GM12865 (cell line): ENCODE measurements around the gene LSR.

Source experiments
- DNase-seq: peaks from one replicate; pipeline ENCODE4 v3.0.0; 2010; ENCODE audit warnings: low read depth
- H3K4me3 ChIP-seq: 2 replicates; pipeline ENCODE4 v1.5.1; 2011; ENCODE audit warnings: mild to moderate bottlenecking, low read depth, low read length, control low read depth
- TF ChIP-seq, protein P1 (sequence below): IDR thresholded peaks from 2 replicates; pipeline ENCODE4 v1.5.1; 2011; ENCODE audit warnings: low read length, control low read depth, low read depth, inconsistent platforms; ENCODE audit not compliant: insufficient read depth; ENCODE audit errors: missing control alignments

LSR gene

DNA sequence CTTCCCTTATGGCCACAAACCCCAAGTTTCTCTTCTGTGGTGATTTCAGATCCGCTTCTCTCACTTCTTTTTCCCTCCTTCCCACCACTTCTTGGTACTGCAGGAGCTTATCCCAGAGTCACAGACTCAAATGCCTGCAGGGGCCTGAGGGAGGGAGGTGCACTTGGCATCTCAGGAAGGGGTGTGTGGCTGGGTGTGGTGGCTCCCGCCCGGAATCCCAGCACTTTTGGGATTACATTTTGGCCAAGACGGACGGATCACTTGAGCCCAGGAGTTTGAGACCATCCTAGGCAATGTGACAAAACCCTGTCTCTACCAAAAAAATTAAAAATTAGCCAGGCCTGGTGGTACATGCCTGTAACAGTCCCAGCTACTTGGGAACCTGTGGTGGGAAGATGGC lies 25.5 kb downstream of the LSR start:
- DNase-seq = no peak
- TF ChIP-seq, protein P1, sequence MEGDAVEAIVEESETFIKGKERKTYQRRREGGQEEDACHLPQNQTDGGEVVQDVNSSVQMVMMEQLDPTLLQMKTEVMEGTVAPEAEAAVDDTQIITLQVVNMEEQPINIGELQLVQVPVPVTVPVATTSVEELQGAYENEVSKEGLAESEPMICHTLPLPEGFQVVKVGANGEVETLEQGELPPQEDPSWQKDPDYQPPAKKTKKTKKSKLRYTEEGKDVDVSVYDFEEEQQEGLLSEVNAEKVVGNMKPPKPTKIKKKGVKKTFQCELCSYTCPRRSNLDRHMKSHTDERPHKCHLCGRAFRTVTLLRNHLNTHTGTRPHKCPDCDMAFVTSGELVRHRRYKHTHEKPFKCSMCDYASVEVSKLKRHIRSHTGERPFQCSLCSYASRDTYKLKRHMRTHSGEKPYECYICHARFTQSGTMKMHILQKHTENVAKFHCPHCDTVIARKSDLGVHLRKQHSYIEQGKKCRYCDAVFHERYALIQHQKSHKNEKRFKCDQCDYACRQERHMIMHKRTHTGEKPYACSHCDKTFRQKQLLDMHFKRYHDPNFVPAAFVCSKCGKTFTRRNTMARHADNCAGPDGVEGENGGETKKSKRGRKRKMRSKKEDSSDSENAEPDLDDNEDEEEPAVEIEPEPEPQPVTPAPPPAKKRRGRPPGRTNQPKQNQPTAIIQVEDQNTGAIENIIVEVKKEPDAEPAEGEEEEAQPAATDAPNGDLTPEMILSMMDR = no peak
- H3K4me3 ChIP-seq = no peak overlapping the region

DNA sequence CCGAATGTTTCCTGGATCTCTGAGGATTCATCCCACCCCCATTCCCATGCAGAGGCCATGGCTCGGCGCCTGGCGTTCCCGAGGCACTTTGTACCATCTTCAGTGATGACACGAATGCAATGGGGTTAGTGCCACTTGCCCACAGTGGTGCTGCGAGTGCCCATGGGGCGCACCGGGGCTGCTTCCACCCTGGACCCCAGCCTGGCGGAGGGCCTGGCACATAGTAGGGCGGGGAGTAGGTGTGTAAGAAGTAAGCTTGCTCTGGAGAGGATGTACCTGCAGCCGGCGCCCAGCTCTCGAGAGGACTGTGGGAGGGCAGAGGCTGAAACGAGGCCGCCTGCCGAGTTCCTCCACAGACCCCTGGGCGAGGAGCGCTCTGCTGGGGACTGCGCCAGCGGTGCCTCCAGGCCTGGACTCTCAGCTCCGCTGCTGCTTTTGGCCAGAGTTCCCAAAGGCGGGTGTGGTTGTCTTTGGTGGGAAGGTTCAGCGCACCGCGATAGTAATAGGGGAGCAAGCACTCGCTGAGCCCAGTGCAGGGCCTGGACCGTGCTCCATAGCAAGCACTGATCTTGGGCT lies 28.0 kb downstream of the LSR start:
- DNase-seq = no peak
- H3K4me3 ChIP-seq = no peak overlapping the region
- TF ChIP-seq, protein P1 = no peak

DNA sequence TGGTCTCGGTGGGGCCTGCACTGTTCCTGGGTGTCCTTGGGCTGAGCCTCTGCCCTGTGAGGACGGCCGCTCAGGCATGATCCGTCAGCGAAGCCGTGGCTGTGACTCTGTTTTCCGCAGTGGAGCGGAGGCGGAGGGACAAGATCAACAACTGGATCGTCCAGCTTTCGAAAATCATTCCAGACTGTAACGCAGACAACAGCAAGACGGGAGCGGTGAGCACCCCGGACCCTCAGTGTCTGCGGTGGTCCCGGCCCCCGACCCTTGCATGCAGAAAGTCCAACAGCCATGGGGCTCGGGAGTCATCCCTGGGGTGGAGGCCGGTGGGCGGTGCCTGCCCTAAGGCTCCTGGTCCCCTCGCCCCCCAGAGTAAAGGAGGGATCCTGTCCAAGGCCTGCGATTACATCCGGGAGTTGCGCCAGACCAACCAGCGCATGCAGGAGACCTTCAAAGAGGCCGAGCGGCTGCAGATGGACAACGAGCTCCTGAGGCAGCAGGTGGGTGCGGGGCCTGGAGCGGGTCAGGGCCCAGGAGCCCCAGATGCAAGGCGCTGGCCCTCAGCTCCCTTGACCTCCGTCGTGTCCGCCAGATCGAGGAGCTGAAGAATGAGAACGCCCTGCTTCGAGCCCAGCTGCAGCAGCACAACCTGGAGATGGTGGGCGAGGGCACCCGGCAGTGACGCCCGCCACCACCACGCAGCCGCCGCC lies 29.9 kb downstream of the LSR start:
- no peak overlapping the region for H3K4me3 ChIP-seq
- TF ChIP-seq, protein P1 = no peak
- no peak for DNase-seq

DNA sequence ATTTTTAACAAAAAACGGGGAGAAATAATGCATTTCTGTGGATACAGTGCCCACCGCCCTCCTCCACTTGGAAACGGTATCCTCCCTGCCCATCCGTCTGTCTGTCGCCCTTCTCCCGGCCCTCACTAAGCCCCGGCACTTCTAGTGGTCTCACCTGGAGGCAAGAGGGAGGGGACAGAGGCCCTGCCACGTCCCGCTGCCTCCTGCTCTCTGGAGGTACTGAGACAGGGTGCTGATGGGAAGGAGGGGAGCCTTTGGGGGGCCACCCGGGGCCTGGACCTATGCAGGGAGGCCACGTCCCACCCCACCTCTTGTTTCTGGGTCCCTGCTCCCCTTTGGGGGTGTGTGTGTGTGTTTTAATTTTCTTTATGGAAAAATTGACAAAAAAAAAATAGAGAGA lies 30.6 kb downstream of the LSR start:
- DNase-seq = no peak
- H3K4me3 ChIP-seq = no peak overlapping the region
- TF ChIP-seq, protein P1 = no peak

DNA sequence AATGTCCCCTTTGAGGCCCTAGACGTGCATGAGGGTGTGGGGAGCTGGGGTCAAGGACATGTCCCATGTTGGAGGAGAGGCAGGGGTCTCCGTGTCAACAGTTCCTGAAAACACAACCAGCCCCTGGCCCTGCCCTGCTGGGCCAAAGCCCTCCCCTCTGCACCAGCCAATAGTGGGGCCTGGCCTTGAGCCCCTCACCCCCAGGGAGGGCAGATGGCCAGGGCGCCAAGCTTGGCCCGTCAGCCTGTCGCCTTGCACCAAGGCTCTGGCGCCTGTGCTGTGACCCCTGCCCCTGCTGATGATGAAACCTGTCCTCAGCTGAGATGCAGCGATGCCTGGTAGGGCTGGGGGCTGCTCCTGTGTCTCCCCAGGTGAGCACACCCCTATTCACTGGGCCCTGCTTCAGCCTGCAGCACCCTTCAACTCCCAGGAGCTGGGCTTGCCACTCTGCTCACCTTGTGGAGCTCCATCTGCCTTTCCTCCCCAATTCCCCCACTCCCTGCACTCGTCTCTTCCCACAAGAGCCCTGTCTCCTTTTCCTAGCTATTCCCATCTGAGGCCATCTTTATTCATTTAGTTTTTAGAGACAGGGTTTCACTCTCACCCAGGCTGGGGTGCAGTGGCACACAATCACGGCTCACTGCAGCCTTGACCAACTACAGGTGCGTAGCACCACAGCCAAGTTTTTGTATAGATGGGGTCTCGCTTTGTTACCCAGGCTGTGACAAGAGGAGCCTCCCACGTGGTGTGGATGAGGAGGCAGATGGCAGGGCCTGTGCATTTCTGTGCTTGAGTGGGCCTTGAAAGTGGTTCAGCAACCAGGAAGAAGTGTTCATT lies 31.4 kb downstream of the LSR start:
- TF ChIP-seq, protein P1 = no peak
- DNase-seq = peak; percentile 31
- H3K4me3 ChIP-seq = no peak overlapping the region

DNA sequence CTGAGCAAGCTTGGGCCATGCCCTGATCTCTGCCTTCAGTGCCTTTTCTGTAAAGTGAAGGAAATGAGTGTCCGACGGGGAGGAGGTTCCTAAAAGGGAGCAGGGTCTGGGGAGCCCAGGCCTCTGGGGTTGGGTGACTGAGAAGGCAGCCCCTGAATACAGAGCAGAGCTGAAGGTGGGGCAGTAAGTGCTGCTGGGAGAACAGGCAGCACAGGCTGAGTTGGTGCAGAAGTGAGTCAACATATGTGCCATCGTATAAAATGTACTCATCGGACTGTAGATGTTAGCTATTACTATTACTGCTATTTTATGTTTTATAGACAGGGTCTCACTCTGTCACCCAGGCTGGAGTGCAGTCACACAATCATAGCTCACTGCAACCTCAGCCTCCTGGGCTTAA lies 32.5 kb downstream of the LSR start:
- DNase-seq = no peak
- H3K4me3 ChIP-seq = no peak overlapping the region
- TF ChIP-seq, protein P1 = no peak
